Common myeloid progenitor, CD34-positive (primary cell): Measurements from ENCODE around the gene SMYD4.
A peak's percentile ranks its signal among the peaks of the same experiment; 100 is the strongest.
"Not testable (repeated sequence)": the region's sequence is repeated elsewhere in the genome, so short reads cannot be mapped to it uniquely, and the experiment has no call there.

Source experiments
- CTCF ChIA-PET: fragments of 350-600 bp; sonication (Branson Sonifier 250); formaldehyde crosslinking; loops from one replicate; lab custom pipeline; 2021; ENCODE audit warnings: antibody characterized with exemption; lab: Charles Lee
- POLR2A ChIA-PET: fragments of 350-600 bp; sonication (Branson Sonifier 250); formaldehyde crosslinking; loops from one replicate; lab custom pipeline; 2021; ENCODE audit warnings: antibody characterized with exemption; lab: Charles Lee
- DNase-seq, 3 donors: peaks; one replicate each; pipeline versions ENCODE4 v3.0.0 to v3.0.0-alpha.2; 2013
- H3K27ac ChIP-seq, 2 experiments: 1 replicate in 1 of 2; 2 replicates in 1 of 2; pipeline ENCODE4 v1.7.0; 2013; ENCODE audit warnings: inconsistent platforms in 2 of 2, low read length in 2 of 2, mild to moderate bottlenecking in 2 of 2, low read depth in 1 of 2, moderate library complexity in 1 of 2; ENCODE audit not compliant: severe bottlenecking in 2 of 2, insufficient read depth in 1 of 2, poor library complexity in 1 of 2
- H3K27me3 ChIP-seq, 5 experiments: replicated peaks in 2 of 5; 1 replicate in 3 of 5; 2 replicates in 2 of 5; pipeline versions ENCODE4 v1.6.1 to v1.7.0; 2013; ENCODE audit warnings: low read length in 4 of 5, mild to moderate bottlenecking in 2 of 5, moderate library complexity in 2 of 5, inconsistent platforms in 1 of 5; ENCODE audit not compliant: insufficient read depth in 5 of 5, control insufficient read depth in 4 of 5
- H3K36me3 ChIP-seq, 4 experiments: 1 replicate in 2 of 4; 2 replicates in 2 of 4; pipeline versions ENCODE4 v1.6.1 to v1.7.0; 2013; ENCODE audit warnings: low read length in 3 of 4, control low read depth in 1 of 4, mild to moderate bottlenecking in 1 of 4; ENCODE audit not compliant: control insufficient read depth in 4 of 4, insufficient read depth in 4 of 4
- H3K4me1 ChIP-seq, 4 experiments: 1 replicate in 3 of 4; 2 replicates in 1 of 4; pipeline versions ENCODE4 v1.6.1 to v1.7.1; 2013; ENCODE audit warnings: low read length in 3 of 4, mild to moderate bottlenecking in 3 of 4, control low read depth in 1 of 4, inconsistent platforms in 1 of 4, moderate library complexity in 1 of 4; ENCODE audit not compliant: control insufficient read depth in 4 of 4, insufficient read depth in 4 of 4; ENCODE audit errors: control extremely low read depth in 1 of 4
- H3K4me3 ChIP-seq, 7 experiments: 1 replicate in 4 of 7; 2 replicates in 3 of 7; pipeline versions ENCODE4 v1.5.1 to v1.7.0; 2013; ENCODE audit warnings: mild to moderate bottlenecking in 7 of 7, low read length in 6 of 7, moderate library complexity in 6 of 7, inconsistent platforms in 2 of 7, low read depth in 2 of 7, control low read depth in 1 of 7; ENCODE audit not compliant: insufficient read depth in 4 of 7, control insufficient read depth in 1 of 7; ENCODE audit errors: extremely low read depth in 1 of 7
- H3K9me3 ChIP-seq, 5 experiments: 1 replicate in 4 of 5; 2 replicates in 1 of 5; pipeline versions ENCODE4 v1.6.1 to v1.7.1; 2013; ENCODE audit warnings: low read length in 4 of 5, mild to moderate bottlenecking in 2 of 5, inconsistent platforms in 1 of 5, low read depth in 1 of 5, moderate library complexity in 1 of 5; ENCODE audit not compliant: control insufficient read depth in 4 of 5, insufficient read depth in 2 of 5; ENCODE audit errors: control extremely low read depth in 1 of 5
- WGBS: methylation state at CpG from one replicate; pipeline ENCODE4 v1.1.5; 2013; ENCODE audit not compliant: insufficient coverage; 5-methylcytosine and 5-hydroxymethylcytosine counted together

Gene SMYD4

DNA sequence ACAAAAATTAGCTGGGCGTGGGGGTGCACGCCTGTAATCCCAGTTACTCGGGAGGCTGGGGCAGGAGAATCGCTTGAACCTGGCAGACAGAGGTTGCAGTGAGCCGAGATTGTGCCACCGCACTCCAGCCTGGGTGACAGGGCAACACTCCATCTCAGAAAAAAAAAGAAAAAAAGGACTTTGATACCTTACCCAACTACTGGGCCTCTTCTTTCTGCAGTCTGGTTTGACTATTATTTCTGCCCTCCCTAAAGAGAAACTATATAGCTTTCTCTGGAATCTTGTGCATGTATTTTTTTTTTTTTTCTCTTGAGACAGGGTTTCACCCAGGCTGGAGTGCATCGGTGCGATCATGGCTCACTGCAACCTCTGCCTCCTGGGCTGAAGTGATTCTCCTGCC lies 31.9 kb downstream of the SMYD4 start:
- POLR2A ChIA-PET: not testable (repeated sequence)

DNA sequence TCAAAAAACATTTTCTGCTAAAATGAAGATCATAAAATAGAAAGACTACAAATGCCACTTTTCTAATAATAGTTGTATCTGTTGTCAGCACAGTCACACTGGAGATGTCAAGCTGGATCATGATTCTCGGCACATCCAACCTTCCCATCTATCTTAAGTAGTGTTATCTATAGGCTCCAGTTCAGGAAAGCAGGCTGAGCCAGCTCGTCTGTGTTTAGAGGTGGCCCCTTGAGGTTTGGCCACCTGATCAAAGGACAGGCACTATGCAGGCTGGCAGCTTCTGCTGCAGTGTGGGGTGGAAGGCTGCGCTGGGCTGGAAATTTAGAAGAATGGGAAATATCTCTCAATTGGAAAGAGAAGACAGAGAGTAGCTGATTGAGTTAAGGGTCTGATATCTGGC lies 32.4 kb downstream of the SMYD4 start:
- Histone ChIP-seq H3K4me1 (peaks cover 0 to 10% (median 6%) of the 10 kb centered on the region in 4 experiments), H3K36me3 (peaks cover 2 to 28% (median 18%) of the 10 kb centered on the region in 4 experiments), H3K27ac (peak overlapping the region in 1 of 2 experiments; percentile 64), H3K4me3 (no peak overlapping the region), H3K27me3 (no peaks in the 10 kb centered on the region), H3K9me3 (no peaks in the 10 kb centered on the region)
- CTCF ChIA-PET: interaction anchor here (0.7 to 2.1 kb wide), 5 partner anchors 13 to 79 kb away, joined by 3 to 7 read pairs (median 3); no protein-coding TSS in a partner anchor
- 40% methylated on average over 2 of the region's 3 CpGs for WGBS
- POLR2A ChIA-PET: no interaction called here
- no peak for DNase-seq

More for the DNA sequence above, 31.9 kb downstream of the SMYD4 start:
- not testable (repeated sequence) for H3K27ac ChIP-seq, DNase-seq, H3K27me3 ChIP-seq, H3K4me3 ChIP-seq, H3K9me3 ChIP-seq
- CTCF ChIA-PET: interaction anchor here (0.7 to 2.1 kb wide), 3 partner anchors 12 to 79 kb away, joined by 3 to 7 read pairs (median 3); no protein-coding TSS in a partner anchor
- 100% methylated on average over 7 of the region's 8 CpGs for WGBS
- Histone ChIP-seq H3K36me3 (peaks cover 2 to 28% (median 18%) of the 10 kb centered on the region in 4 experiments), H3K4me1 (peaks cover 0 to 10% (median 6%) of the 10 kb centered on the region in 4 experiments)

DNA sequence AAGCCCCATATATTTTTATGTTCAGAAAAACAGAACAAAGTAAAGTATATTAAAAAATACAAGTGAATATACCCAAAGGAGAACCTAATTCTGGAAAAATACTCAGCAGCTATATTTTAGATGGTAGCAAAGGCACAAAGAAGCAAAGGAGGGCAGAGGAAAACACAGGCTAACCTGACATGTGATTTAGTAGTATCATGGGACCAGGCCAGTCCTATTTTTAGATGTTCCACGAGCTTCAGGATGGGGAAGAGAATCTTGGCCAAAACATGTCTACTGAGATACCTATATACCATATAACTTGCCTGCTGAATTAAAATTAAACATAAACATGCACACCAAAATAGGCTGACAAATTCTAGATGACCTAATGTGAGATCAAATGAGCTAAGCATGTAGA lies 32.9 kb downstream of the SMYD4 start:
- H3K4me3 ChIP-seq: no peak overlapping the region
- H3K27me3 ChIP-seq: no peaks in the 10 kb centered on the region
- ChIA-PET POLR2A (no interaction called here), CTCF (interaction anchor here (0.9 to 2.1 kb wide), 4 partner anchors 13 to 23 kb away, joined by 3 to 7 read pairs (median 4); no protein-coding TSS in a partner anchor)
- H3K9me3 ChIP-seq: no peaks in the 10 kb centered on the region
- peaks cover 0 to 10% (median 6%) of the 10 kb centered on the region in 4 experiments for H3K4me1 ChIP-seq
- peaks cover 2 to 28% (median 18%) of the 10 kb centered on the region in 4 experiments for H3K36me3 ChIP-seq
- no peak for DNase-seq
- peak overlapping the region in 1 of 2 experiments; percentile 64 for H3K27ac ChIP-seq
- WGBS: no CpG with 5 or more reads among the region's 1 CpG

DNA sequence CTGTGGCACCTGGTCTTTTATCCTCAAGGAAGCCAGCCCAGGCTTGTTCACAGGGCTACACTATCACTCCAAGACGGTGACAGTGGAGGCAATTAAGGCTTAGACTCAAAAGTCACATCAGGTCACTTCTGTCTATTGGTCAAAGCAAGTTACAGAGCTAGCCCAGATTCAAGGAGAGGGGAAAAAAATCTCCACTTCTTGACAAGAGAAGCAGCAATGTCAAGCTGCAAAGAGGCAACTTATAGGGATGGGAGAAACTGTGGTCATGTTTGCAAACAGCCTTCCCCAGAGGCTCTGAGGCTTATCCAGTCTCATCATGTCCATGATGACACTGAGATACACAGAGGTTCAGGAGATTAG lies 36.3 kb downstream of the SMYD4 start:
- ChIA-PET CTCF (interaction anchor here (1.0 to 2.2 kb wide), 3 partner anchors 9 to 124 kb away, joined by 3 to 7 read pairs (median 5); no protein-coding TSS in a partner anchor), POLR2A (no interaction called here)
- H3K4me3 ChIP-seq: no peak overlapping the region
- WGBS: 100% methylated on average over 1 of the region's 1 CpG
- H3K27ac ChIP-seq: no peak overlapping the region
- peaks cover 0 to 13% (median 6%) of the 10 kb centered on the region in 4 experiments for H3K36me3 ChIP-seq
- no peaks in the 10 kb centered on the region for H3K9me3 ChIP-seq
- H3K27me3 ChIP-seq: no peaks in the 10 kb centered on the region
- no peak for DNase-seq
- H3K4me1 ChIP-seq: peaks cover 0 to 10% (median 6%) of the 10 kb centered on the region in 4 experiments

DNA sequence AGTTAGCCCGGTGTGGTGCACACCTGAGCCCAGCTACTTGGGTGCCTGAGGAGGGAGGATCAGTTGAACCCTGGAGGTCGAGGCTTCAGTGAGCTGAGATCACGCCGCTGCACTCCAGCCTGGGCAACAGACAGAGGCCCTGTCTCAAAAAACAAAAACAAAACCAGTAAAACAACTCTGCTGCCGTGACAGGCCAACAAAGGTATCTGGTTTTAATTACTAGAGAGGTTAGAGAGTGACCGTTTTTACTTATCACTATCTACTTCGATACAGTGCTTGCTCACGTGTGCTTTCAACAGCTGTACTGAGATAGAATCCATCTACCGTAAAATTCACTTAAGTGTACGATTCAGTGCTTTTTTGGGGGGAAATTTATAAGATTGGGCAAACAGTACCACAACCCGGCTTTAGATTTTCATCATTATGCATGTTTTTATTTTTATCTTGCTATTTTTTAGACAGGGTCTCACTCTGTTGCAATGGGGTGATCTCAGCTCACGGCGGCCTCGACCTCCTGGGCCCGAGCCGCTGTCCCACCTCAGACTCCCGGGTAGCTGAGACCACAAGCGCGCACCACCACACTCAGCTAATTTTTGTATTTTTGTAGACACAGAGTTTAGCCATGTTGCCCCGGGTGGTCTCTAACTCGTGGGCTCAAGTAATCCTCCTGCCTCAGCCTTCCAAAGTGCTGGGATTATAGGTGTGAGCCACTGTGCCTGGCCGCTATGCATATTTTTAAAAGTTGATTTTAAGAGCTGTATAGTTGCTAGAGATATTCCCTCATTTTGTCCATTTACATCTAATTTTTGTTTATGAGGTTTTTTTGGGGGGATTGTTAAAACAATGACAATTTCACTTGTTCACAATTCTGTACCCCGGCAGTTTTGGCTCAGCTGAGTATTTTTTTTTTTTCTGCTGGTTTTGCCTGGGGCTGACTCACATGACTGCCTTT lies 36.9 kb downstream of the SMYD4 start:
- DNase-seq: no peak
- peaks cover 0 to 10% (median 6%) of the 10 kb centered on the region in 4 experiments for H3K4me1 ChIP-seq
- ChIA-PET POLR2A (no interaction called here), CTCF (interaction anchor here (1.0 to 2.2 kb wide), 4 partner anchors 8 to 124 kb away, joined by 3 to 7 read pairs (median 4); no protein-coding TSS in a partner anchor)
- H3K27me3 ChIP-seq: no peaks in the 10 kb centered on the region
- H3K36me3 ChIP-seq: peaks cover 0 to 14% (median 6%) of the 10 kb centered on the region in 4 experiments
- WGBS: 87% methylated on average over 13 of the region's 23 CpGs
- no peaks in the 10 kb centered on the region for H3K9me3 ChIP-seq
- no peak overlapping the region for H3K27ac ChIP-seq
- H3K4me3 ChIP-seq: no peak overlapping the region

DNA sequence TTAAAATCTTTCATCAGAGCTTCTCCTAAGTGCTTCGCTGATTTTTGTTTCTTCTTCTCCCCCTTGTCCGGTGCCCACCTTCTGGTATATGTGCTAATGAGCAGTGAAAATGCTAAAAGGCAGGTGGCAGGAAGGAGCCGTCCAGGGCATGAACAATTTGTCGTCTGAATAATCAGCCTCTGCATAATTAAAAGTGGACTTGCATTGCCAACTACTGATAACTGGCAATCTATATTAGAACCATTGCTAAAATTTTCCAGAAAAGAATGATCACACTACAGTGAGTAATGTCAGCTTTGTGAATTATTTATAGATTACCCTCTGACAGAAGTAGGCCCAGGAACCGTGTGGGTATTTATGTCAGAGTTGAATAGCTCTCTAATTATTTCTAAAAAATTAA lies 39.8 kb downstream of the SMYD4 start:
- Histone ChIP-seq H3K27ac (no peak overlapping the region), H3K4me1 (peaks cover 0 to 6% (median 0%) of the 10 kb centered on the region in 4 experiments), H3K9me3 (no peaks in the 10 kb centered on the region), H3K27me3 (no peaks in the 10 kb centered on the region), H3K36me3 (peaks cover 11 to 34% (median 16%) of the 10 kb centered on the region in 4 experiments), H3K4me3 (no peak overlapping the region)
- CTCF ChIA-PET: interaction anchor here (0.8 to 1.2 kb wide), 2 partner anchors 73 to 107 kb away, joined by 3 to 4 read pairs; no protein-coding TSS in a partner anchor
- WGBS: 100% methylated on average over 2 of the region's 5 CpGs
- DNase-seq: no peak
- POLR2A ChIA-PET: no interaction called here
